ENCODE data around the gene MAPT. TPM values are rescaled to one million over a fixed set of nuclear protein-coding genes. Genes with fewer than 3 reads are reported as not detected.

Gene MAPT
- total RNA-seq, 6 experiments from 2014 or later: 0.11 to 0.43 (median 0.26) TPM

GRCh38 chr17:45929344-45929743 lies 35.0 kb downstream of the MAPT start:
- Mint-ChIP-seq H3K4me3 (no peak overlapping the region), H3K36me3 (ENCODE audit: low read depth) (peaks cover 6% of the 10 kb centered on the region; the same call in 1 of the 2 replicates), H3K27ac (no peak overlapping the region), H3K4me1 (ENCODE audit: low read depth) (no peaks in the 10 kb centered on the region), H3K9me3 (peaks cover 6% of the 10 kb centered on the region; the same call in 1 of the 2 replicates), H3K27me3 (ENCODE audit: insufficient read depth) (peaks cover 33% of the 10 kb centered on the region)
- no peak for TF ChIP-seq CTCF (IDR thresholded peaks at IDR 0.05)
- DNase-seq: no peak

GRCh38 chr17:45930420-45930951 lies 36.1 kb downstream of the MAPT start:
- Mint-ChIP-seq H3K4me1 (ENCODE audit: low read depth) (no peaks in the 10 kb centered on the region), H3K4me3 (no peak overlapping the region), H3K36me3 (ENCODE audit: low read depth) (peaks cover 6% of the 10 kb centered on the region; the same call in 1 of the 2 replicates), H3K27me3 (ENCODE audit: insufficient read depth) (peaks cover 29% of the 10 kb centered on the region), H3K9me3 (peaks cover 6% of the 10 kb centered on the region; the same call in 1 of the 2 replicates), H3K27ac (no peak overlapping the region)
- no peak for DNase-seq
- TF ChIP-seq CTCF (IDR thresholded peaks at IDR 0.05): no peak

- Mint-ChIP-seq H3K36me3 (ENCODE audit: low read depth) (peaks cover 6% of the 10 kb centered on the region; the same call in 1 of the 2 replicates), H3K27ac (no peak overlapping the region), H3K27me3 (ENCODE audit: insufficient read depth) (peaks cover 33% of the 10 kb centered on the region), H3K9me3 (peaks cover 6% of the 10 kb centered on the region; the same call in 1 of the 2 replicates), H3K4me3 (no peak overlapping the region), H3K4me1 (ENCODE audit: low read depth) (no peaks in the 10 kb centered on the region)
- no peak for TF ChIP-seq CTCF (IDR thresholded peaks at IDR 0.05)
- no peak for DNase-seq
These were observed 37.3 kb downstream of the MAPT start for GRCh38 chr17:45931677-45932076.

GRCh38 chr17:45934044-45934979 lies 40.0 kb downstream of the MAPT start:
- Mint-ChIP-seq H3K27me3 (ENCODE audit: insufficient read depth) (peaks cover 49% of the 10 kb centered on the region), H3K27ac (no peak overlapping the region), H3K4me3 (no peak overlapping the region), H3K4me1 (ENCODE audit: low read depth) (no peaks in the 10 kb centered on the region), H3K9me3 (no peaks in the 10 kb centered on the region), H3K36me3 (ENCODE audit: low read depth) (no peaks in the 10 kb centered on the region)
- no peak for TF ChIP-seq CTCF (IDR thresholded peaks at IDR 0.05)
- DNase-seq: no peak

- Mint-ChIP-seq H3K27me3 (ENCODE audit: insufficient read depth) (peaks cover 48% of the 10 kb centered on the region), H3K4me3 (no peak overlapping the region), H3K36me3 (ENCODE audit: low read depth) (no peaks in the 10 kb centered on the region), H3K4me1 (ENCODE audit: low read depth) (no peaks in the 10 kb centered on the region), H3K9me3 (no peaks in the 10 kb centered on the region), H3K27ac (no peak overlapping the region)
- DNase-seq: no peak
- no peak for TF ChIP-seq CTCF (IDR thresholded peaks at IDR 0.05)
These were observed 40.9 kb downstream of the MAPT start for GRCh38 chr17:45935197-45935709.
